Measurements from ENCODE around the gene YOD1.

The YOD1 gene

GRCh38 chr1:207070811-207071210 lies 19.8 kb upstream of the YOD1 start:
- no peak for TF ChIP-seq CTCF (IDR thresholded peaks at IDR 0.05; ENCODE audit: low read depth, low read length)
- Histone ChIP-seq H3K9me3 (ENCODE audit: severe bottlenecking) (no peaks in the 10 kb centered on the region), H3K27ac (no peak overlapping the region), H3K4me3 (ENCODE audit: low read depth, low read length) (no peak overlapping the region), H3K27me3 (ENCODE audit: insufficient read depth, low read depth, severe bottlenecking) (peaks cover 100% of the 10 kb centered on the region), H3K36me3 (no peaks in the 10 kb centered on the region)
- DNase-seq: no peak

GRCh38 chr1:207069858-207070506 lies 19.0 kb upstream of the YOD1 start:
- DNase-seq: no peak
- H3K27me3 ChIP-seq (ENCODE audit: insufficient read depth, low read depth, severe bottlenecking): peaks cover 100% of the 10 kb centered on the region
- H3K27ac ChIP-seq: no peak overlapping the region
- no peak overlapping the region for H3K4me3 ChIP-seq (ENCODE audit: low read depth, low read length)
- TF ChIP-seq CTCF (IDR thresholded peaks at IDR 0.05; ENCODE audit: low read depth, low read length): no peak
- no peaks in the 10 kb centered on the region for H3K36me3 ChIP-seq
- H3K9me3 ChIP-seq (ENCODE audit: severe bottlenecking): no peaks in the 10 kb centered on the region

GRCh38 chr1:207069061-207069460 lies 18.1 kb upstream of the YOD1 start:
- H3K9me3 ChIP-seq (ENCODE audit: severe bottlenecking): no peaks in the 10 kb centered on the region
- TF ChIP-seq CTCF (IDR thresholded peaks at IDR 0.05; ENCODE audit: low read depth, low read length): no peak
- H3K27ac ChIP-seq: no peak overlapping the region
- no peaks in the 10 kb centered on the region for H3K36me3 ChIP-seq
- DNase-seq: no peak
- H3K4me3 ChIP-seq (ENCODE audit: low read depth, low read length): no peak overlapping the region
- H3K27me3 ChIP-seq (ENCODE audit: insufficient read depth, low read depth, severe bottlenecking): peaks cover 100% of the 10 kb centered on the region

- DNase-seq: no peak
- no peak for TF ChIP-seq CTCF (IDR thresholded peaks at IDR 0.05; ENCODE audit: low read depth, low read length)
- H3K27ac ChIP-seq: no peak overlapping the region
- peaks cover 100% of the 10 kb centered on the region for H3K27me3 ChIP-seq (ENCODE audit: insufficient read depth, low read depth, severe bottlenecking)
- H3K9me3 ChIP-seq (ENCODE audit: severe bottlenecking): peaks cover 2% of the 10 kb centered on the region
- H3K36me3 ChIP-seq: no peaks in the 10 kb centered on the region
- H3K4me3 ChIP-seq (ENCODE audit: low read depth, low read length): no peak overlapping the region
Observed at GRCh38 chr1:207067665-207068064, 16.7 kb upstream of the YOD1 start.

- no peaks in the 10 kb centered on the region for H3K36me3 ChIP-seq
Observed at GRCh38 chr1:207067185-207067584, 16.2 kb upstream of the YOD1 start.

More at GRCh38 chr1:207067185-207067584, 16.2 kb upstream of the YOD1 start:
- TF ChIP-seq CTCF (IDR thresholded peaks at IDR 0.05; ENCODE audit: low read depth, low read length): no peak
- H3K9me3 ChIP-seq (ENCODE audit: severe bottlenecking): peaks cover 2% of the 10 kb centered on the region
- H3K27me3 ChIP-seq (ENCODE audit: insufficient read depth, low read depth, severe bottlenecking): peaks cover 100% of the 10 kb centered on the region
- no peak overlapping the region for H3K27ac ChIP-seq
- no peak overlapping the region for H3K4me3 ChIP-seq (ENCODE audit: low read depth, low read length)
- no peak for DNase-seq

Measured in WERI-Rb-1 (cell line).